HG03064 (cell line): ENCODE results near the gene TLR2.

Source experiments
- ATAC-seq: cut with Tn5 transposase; IDR thresholded peaks from one replicate; pipeline ENCODE4 v1.9.1; 2021; ENCODE audit warnings: low read depth; ENCODE audit not compliant: unreplicated experiment

Gene TLR2

GRCh38 chr4:153684182-153684970 lies at the start of gene TLR2:
TLR2 (plus strand) TSS chr4:153684280; CDS start chr4:153702908, 18,628 bp downstream.
- ATAC-seq, result peak; percentile 79

- ATAC-seq, result no peak
These were observed 49.2 kb upstream of the TLR2 start for GRCh38 chr4:153634738-153635353.

- ATAC-seq, result no peak
These were observed 48.2 kb upstream of the TLR2 start for GRCh38 chr4:153635846-153636245.

- ATAC-seq, result no peak
These were observed 46.9 kb upstream of the TLR2 start for GRCh38 chr4:153637201-153637600.

GRCh38 chr4:153638011-153638410 lies 46.1 kb upstream of the TLR2 start:
- ATAC-seq, result no peak

GRCh38 chr4:153638999-153639398 lies 45.1 kb upstream of the TLR2 start:
- no peak for ATAC-seq

GRCh38 chr4:153639833-153640802 lies 44.0 kb upstream of the TLR2 start:
- ATAC-seq, result no peak

- no peak for ATAC-seq
These were observed 42.5 kb upstream of the TLR2 start for GRCh38 chr4:153641532-153641931.

- peak; percentile 91 for ATAC-seq
These were observed 40.4 kb upstream of the TLR2 start for GRCh38 chr4:153643406-153644383.

- no peak for ATAC-seq
These were observed 38.9 kb upstream of the TLR2 start for GRCh38 chr4:153645183-153645582.

GRCh38 chr4:153646261-153646660 lies 37.8 kb upstream of the TLR2 start:
- no peak for ATAC-seq

- no peak for ATAC-seq
These were observed 37.1 kb upstream of the TLR2 start for GRCh38 chr4:153646978-153647377.

- no peak for ATAC-seq
These were observed 36.1 kb upstream of the TLR2 start for GRCh38 chr4:153647975-153648374.

GRCh38 chr4:153649572-153649991 lies 34.5 kb upstream of the TLR2 start:
- ATAC-seq, result no peak

GRCh38 chr4:153651116-153651515 lies 33.0 kb upstream of the TLR2 start:
- ATAC-seq, result no peak

- no peak for ATAC-seq
These were observed 32.5 kb upstream of the TLR2 start for GRCh38 chr4:153651587-153651986.

- no peak for ATAC-seq
These were observed 31.9 kb upstream of the TLR2 start for GRCh38 chr4:153652051-153652784.

- ATAC-seq, result no peak
These were observed 29.0 kb upstream of the TLR2 start for GRCh38 chr4:153655002-153655541.

- ATAC-seq, result no peak
These were observed 28.2 kb upstream of the TLR2 start for GRCh38 chr4:153655928-153656327.
